ENCODE data around the gene TSSK1B. TPM values are rescaled to one million over a fixed set of nuclear protein-coding genes. Genes with fewer than 3 reads are reported as not detected.
"Not testable (repeated sequence)": the region's sequence is repeated elsewhere in the genome, so short reads cannot be mapped to it uniquely, and the experiment has no call there.

TSSK1B gene
- total and polyA plus RNA-seq, 3 experiments from 2014 or later = not detected

DNA sequence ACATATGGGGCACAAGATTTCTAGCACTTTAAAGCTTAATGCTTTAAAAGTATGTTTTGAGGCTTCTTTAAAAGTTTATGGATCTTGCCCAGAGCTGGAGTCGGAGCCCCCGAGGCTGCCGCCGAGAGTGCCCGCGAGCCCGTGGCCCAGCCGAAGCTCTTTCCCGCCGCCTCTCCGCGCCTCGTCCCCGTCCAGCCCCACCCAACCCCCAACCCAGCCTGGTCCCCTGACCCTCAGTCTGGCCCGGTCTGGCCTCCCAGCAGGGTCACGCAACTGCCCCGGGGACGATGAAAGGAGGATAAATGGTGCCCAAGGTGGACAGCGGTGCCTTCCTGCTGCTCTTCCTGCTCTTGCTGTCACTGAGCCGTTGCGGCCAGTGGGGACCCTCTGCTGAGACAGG lies 1.7 kb downstream of the TSSK1B start:
- CTCF ChIA-PET = no interaction called here
- H3K27me3 Mint-ChIP-seq = peaks cover 0 to 4% of the 10 kb centered on the region in 2 donors

DNA sequence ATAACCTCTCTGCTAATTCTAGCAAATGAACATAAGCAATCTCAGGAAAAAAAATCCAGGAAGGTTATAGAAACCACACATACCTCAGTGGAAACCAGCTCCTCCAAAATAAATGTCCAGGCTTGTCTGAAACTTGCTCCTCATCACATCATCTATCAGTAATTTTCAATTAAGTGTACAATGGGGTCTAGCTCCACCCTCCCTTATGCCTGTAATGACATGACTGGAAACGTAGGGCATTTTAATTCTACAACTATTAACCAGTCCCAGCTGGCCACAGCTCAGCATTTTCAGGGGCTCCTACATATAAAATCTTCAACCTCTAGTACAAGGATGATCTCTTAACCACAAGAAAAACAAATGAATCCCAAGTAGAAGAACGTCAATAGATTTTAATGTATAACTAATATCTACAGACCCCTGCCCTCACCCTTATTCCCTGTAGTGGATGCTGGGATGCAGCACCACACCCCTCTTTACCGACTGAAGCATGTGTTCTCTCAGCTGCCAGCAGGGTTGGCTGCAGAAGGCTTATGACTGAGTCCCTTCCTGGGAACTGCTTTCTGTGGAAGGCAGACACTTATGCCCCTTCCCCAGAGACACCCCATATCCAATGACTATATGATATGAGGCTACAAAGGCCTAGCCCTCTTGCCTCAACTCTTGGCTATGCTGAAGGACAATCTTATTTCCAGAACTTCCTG lies 6.8 kb downstream of the TSSK1B start:
- no peak overlapping the region for H3K4me3 Mint-ChIP-seq
- no peaks in the 10 kb centered on the region for H3K27me3 ChIP-seq (ENCODE audit: insufficient read depth, low read length, poor library complexity, severe bottlenecking)
- no peak overlapping the region for H3K27ac ChIP-seq (ENCODE audit: low read depth, low read length)
- CTCF ChIA-PET = no interaction called here
- no peak overlapping the region for H3K27ac Mint-ChIP-seq
- H3K27me3 Mint-ChIP-seq = no peaks in the 10 kb centered on the region
- no peak overlapping the region for H3K4me3 ChIP-seq (ENCODE audit: low read length)
- POLR2A ChIA-PET = no interaction called here
- H3K9me3 Mint-ChIP-seq = no peaks in the 10 kb centered on the region
- no peaks in the 10 kb centered on the region for H3K4me1 Mint-ChIP-seq
- DNase-seq = no peak
- no peaks in the 10 kb centered on the region for H3K36me3 Mint-ChIP-seq
- H3K36me3 ChIP-seq (ENCODE audit: insufficient read depth, low read length) = no peaks in the 10 kb centered on the region
- no peaks in the 10 kb centered on the region for H3K4me1 ChIP-seq (ENCODE audit: insufficient read depth, low read length)
- H3K9me3 ChIP-seq (ENCODE audit: low read length) = no peaks in the 10 kb centered on the region

More for the DNA sequence above, 1.7 kb downstream of the TSSK1B start:
- H3K27me3 ChIP-seq (ENCODE audit: insufficient read depth, low read length, poor library complexity, severe bottlenecking) = no peaks in the 10 kb centered on the region
- DNase-seq = no peak
- POLR2A ChIA-PET = no interaction called here
- no peaks in the 10 kb centered on the region for H3K36me3 Mint-ChIP-seq
- no peaks in the 10 kb centered on the region for H3K9me3 Mint-ChIP-seq
- H3K36me3 ChIP-seq (ENCODE audit: insufficient read depth, low read length) = no peaks in the 10 kb centered on the region
- no peaks in the 10 kb centered on the region for H3K9me3 ChIP-seq (ENCODE audit: low read length)
- H3K27ac Mint-ChIP-seq = no peak overlapping the region
- no peak overlapping the region for H3K27ac ChIP-seq (ENCODE audit: low read depth, low read length)
- H3K4me1 ChIP-seq (ENCODE audit: insufficient read depth, low read length) = no peaks in the 10 kb centered on the region
- H3K4me3 ChIP-seq (ENCODE audit: low read length) = no peak overlapping the region
- H3K4me3 Mint-ChIP-seq = no peak overlapping the region
- no peaks in the 10 kb centered on the region for H3K4me1 Mint-ChIP-seq

DNA sequence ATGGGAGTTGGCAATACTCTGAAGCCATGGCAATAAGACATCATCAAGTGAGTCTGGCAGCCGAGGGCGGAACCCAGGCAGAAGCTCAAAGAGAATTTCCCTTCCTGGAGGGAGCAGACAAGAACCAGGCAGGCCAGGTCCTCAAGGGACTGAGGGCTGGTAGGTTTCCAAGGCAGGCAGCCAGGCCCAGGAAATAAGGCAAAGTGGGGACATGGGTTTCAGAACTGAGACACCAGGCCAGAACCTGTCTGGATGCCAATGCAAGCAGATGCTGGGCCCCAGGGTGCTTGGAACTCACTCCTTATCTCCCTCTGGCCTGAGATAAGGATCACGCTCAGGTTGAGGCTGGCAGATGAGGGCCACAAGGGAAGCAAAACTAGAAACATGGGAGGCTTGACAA lies 8.9 kb downstream of the TSSK1B start:
- H3K4me1 Mint-ChIP-seq = no peaks in the 10 kb centered on the region
- H3K4me3 Mint-ChIP-seq = no peak overlapping the region
- CTCF ChIA-PET = no interaction called here
- Histone ChIP-seq H3K36me3 (ENCODE audit: insufficient read depth, low read length) (no peaks in the 10 kb centered on the region), H3K27ac (ENCODE audit: low read depth, low read length) (no peak overlapping the region), H3K27me3 (ENCODE audit: insufficient read depth, low read length, poor library complexity, severe bottlenecking) (no peaks in the 10 kb centered on the region), H3K4me1 (ENCODE audit: insufficient read depth, low read length) (no peaks in the 10 kb centered on the region), H3K9me3 (ENCODE audit: low read length) (no peaks in the 10 kb centered on the region), H3K4me3 (ENCODE audit: low read length) (no peak overlapping the region)
- POLR2A ChIA-PET = no interaction called here
- no peak overlapping the region for H3K27ac Mint-ChIP-seq
- no peaks in the 10 kb centered on the region for H3K9me3 Mint-ChIP-seq
- H3K27me3 Mint-ChIP-seq = peaks cover 4 to 10% of the 10 kb centered on the region in 2 donors
- DNase-seq = no peak
- H3K36me3 Mint-ChIP-seq = no peaks in the 10 kb centered on the region

DNA sequence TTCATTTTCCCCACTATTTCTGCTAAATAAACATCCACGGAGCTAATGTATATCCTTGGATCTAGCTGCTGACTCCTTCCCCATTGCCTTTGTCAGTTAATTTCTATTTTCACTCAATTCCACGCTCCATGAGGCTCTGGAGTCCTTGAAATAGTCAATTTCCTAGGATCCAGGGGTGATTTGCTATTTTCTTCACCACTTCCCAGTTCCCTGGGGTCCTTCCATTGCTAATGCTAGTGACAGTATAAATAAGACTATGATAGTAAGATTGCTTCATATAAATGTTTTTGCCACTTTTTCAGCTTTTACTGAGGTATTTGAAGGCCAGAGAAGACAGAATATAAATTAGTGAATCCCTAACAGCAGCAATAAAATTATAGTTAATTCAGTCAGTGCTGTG lies 13.1 kb downstream of the TSSK1B start:
- no peaks in the 10 kb centered on the region for H3K36me3 ChIP-seq (ENCODE audit: insufficient read depth, low read length)
- Mint-ChIP-seq H3K9me3 (no peaks in the 10 kb centered on the region), H3K36me3 (no peaks in the 10 kb centered on the region), H3K27ac (no peak overlapping the region), H3K4me3 (no peak overlapping the region), H3K4me1 (no peaks in the 10 kb centered on the region), H3K27me3 (peaks cover 4 to 16% of the 10 kb centered on the region in 2 donors)
- CTCF ChIA-PET = no interaction called here
- H3K27ac ChIP-seq (ENCODE audit: low read depth, low read length) = no peak overlapping the region
- H3K9me3 ChIP-seq (ENCODE audit: low read length) = no peaks in the 10 kb centered on the region
- POLR2A ChIA-PET = no interaction called here
- no peaks in the 10 kb centered on the region for H3K27me3 ChIP-seq (ENCODE audit: insufficient read depth, low read length, poor library complexity, severe bottlenecking)
- DNase-seq = no peak
- no peak overlapping the region for H3K4me3 ChIP-seq (ENCODE audit: low read length)
- no peaks in the 10 kb centered on the region for H3K4me1 ChIP-seq (ENCODE audit: insufficient read depth, low read length)

DNA sequence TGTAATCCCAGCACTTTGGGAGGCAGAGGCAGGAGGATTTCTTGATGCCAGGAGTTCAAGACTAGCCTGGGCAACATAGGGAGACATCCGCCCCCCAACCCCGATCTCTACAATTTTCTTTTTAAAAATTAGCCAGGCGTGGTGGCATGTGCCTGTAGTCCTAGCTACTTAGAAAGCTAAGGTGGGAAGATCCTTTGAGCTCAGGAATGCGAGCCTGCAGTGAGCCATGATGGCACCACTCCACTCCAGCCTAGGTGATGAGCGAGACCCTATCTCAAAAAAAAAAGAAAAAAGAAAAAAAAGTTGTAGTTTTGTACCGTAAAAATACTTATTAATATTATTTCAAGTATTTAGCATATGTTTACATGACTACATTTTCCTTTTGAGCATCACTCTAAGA lies 29.3 kb downstream of the TSSK1B start:
- H3K4me3 Mint-ChIP-seq = no peak overlapping the region
- Histone ChIP-seq H3K9me3 (ENCODE audit: low read length) (no peaks in the 10 kb centered on the region), H3K4me3 (ENCODE audit: low read length) (no peak overlapping the region), H3K27me3 (ENCODE audit: insufficient read depth, low read length, poor library complexity, severe bottlenecking) (no peaks in the 10 kb centered on the region), H3K4me1 (ENCODE audit: insufficient read depth, low read length) (no peaks in the 10 kb centered on the region), H3K36me3 (ENCODE audit: insufficient read depth, low read length) (no peaks in the 10 kb centered on the region), H3K27ac (ENCODE audit: low read depth, low read length) (no peak overlapping the region)
- peaks cover 0 to 4% of the 10 kb centered on the region in 2 donors for H3K27me3 Mint-ChIP-seq
- ChIA-PET CTCF (no interaction called here), POLR2A (no interaction called here)
- H3K4me1 Mint-ChIP-seq = no peaks in the 10 kb centered on the region
- no peak for DNase-seq
- no peaks in the 10 kb centered on the region for H3K36me3 Mint-ChIP-seq
- H3K9me3 Mint-ChIP-seq = peaks cover 0 to under 1% (median 0%) of the 10 kb centered on the region in 5 donors
- no peak overlapping the region for H3K27ac Mint-ChIP-seq

DNA sequence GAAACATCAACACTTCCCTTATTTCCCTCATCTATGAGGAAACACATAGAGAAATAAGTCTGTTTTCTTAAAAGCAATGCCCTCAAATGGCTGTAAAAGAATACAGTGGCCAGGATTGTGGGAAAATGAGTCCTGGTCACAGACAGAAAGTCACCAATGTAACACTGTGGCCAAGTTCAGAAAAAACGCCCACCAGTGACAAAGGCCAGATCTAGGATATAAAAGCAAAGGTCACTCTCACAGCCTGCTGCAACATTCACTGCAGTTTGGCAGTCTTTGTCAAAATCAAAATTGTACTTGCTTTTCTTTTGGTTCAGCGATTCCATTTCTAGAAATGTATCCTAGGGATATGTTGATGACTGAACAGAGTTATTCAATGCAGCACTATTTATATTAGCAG lies 30.5 kb downstream of the TSSK1B start:
- ChIA-PET POLR2A (no interaction called here), CTCF (no interaction called here)
- Mint-ChIP-seq H3K4me1 (no peaks in the 10 kb centered on the region), H3K27me3 (peaks cover 0 to 7% of the 10 kb centered on the region in 2 donors), H3K9me3 (no peaks in the 10 kb centered on the region), H3K36me3 (no peaks in the 10 kb centered on the region), H3K4me3 (no peak overlapping the region), H3K27ac (no peak overlapping the region)
- Histone ChIP-seq H3K9me3 (ENCODE audit: low read length) (no peaks in the 10 kb centered on the region), H3K36me3 (ENCODE audit: insufficient read depth, low read length) (no peaks in the 10 kb centered on the region), H3K4me1 (ENCODE audit: insufficient read depth, low read length) (no peaks in the 10 kb centered on the region), H3K27me3 (ENCODE audit: insufficient read depth, low read length, poor library complexity, severe bottlenecking) (no peaks in the 10 kb centered on the region), H3K27ac (ENCODE audit: low read depth, low read length) (no peak overlapping the region), H3K4me3 (ENCODE audit: low read length) (no peak overlapping the region)
- no peak for DNase-seq

DNA sequence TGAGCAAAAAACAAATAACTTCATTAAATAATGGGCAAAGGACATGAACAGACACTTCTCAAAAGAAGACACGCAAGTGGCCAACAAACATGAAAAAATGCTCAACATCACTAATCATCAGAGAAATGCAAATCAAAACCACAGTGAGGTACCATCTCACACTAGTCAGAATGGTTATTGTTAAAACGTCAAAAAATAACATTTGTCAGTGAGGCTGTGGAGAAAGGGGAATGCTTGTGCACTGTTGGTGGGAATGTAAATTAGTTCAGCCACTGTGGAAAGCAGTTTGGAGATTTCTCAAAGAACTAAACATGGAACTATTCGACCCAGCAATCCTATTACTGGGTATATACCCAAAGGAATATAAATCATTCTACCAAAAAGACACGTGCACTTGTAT lies 36.8 kb downstream of the TSSK1B start:
- H3K9me3 ChIP-seq (ENCODE audit: low read length); H3K27ac ChIP-seq (ENCODE audit: low read depth, low read length); H3K27me3 Mint-ChIP-seq; H3K36me3 ChIP-seq (ENCODE audit: insufficient read depth, low read length); H3K4me3 Mint-ChIP-seq; H3K4me3 ChIP-seq (ENCODE audit: low read length); H3K9me3 Mint-ChIP-seq; H3K36me3 Mint-ChIP-seq; H3K27me3 ChIP-seq (ENCODE audit: insufficient read depth, low read length, poor library complexity, severe bottlenecking); H3K4me1 ChIP-seq (ENCODE audit: insufficient read depth, low read length); H3K27ac Mint-ChIP-seq; POLR2A ChIA-PET; DNase-seq; H3K4me1 Mint-ChIP-seq: not testable (repeated sequence)
- CTCF ChIA-PET = interaction anchor here (1.5 kb wide), 1 partner anchor 18 kb away, joined by 5 read pairs; no protein-coding TSS in a partner anchor

DNA sequence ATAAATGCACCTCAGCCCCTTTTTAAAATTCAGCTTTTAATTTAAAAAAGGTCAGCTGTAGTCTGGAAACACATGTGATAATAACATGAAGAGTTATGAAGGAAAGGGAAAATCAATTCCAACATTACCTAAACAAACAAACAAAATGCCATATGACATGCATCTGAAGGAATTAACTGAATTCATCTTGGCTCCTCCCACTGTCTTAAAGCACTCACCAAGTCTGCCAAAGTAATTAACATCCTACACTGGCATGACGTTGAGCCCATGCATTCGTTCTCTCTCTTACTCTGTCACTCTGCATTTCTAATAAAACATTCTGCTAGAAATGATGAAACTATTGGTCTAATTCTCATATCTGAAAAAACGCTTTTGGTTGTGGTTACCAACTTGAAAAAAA lies 37.7 kb downstream of the TSSK1B start:
- CTCF ChIA-PET = interaction anchor here (1.5 kb wide), 1 partner anchor 18 kb away, joined by 5 read pairs; no protein-coding TSS in a partner anchor
- POLR2A ChIA-PET = no interaction called here
- H3K27ac Mint-ChIP-seq = no peak overlapping the region

More for the DNA sequence above, 37.7 kb downstream of the TSSK1B start:
- no peaks in the 10 kb centered on the region for H3K4me1 ChIP-seq (ENCODE audit: insufficient read depth, low read length)
- Mint-ChIP-seq H3K9me3 (no peaks in the 10 kb centered on the region), H3K4me1 (no peaks in the 10 kb centered on the region), H3K36me3 (no peaks in the 10 kb centered on the region), H3K27me3 (peaks cover 3 to 6% of the 10 kb centered on the region in 2 donors), H3K4me3 (no peak overlapping the region)
- no peak overlapping the region for H3K27ac ChIP-seq (ENCODE audit: low read depth, low read length)
- no peaks in the 10 kb centered on the region for H3K36me3 ChIP-seq (ENCODE audit: insufficient read depth, low read length)
- DNase-seq = no peak
- no peaks in the 10 kb centered on the region for H3K27me3 ChIP-seq (ENCODE audit: insufficient read depth, low read length, poor library complexity, severe bottlenecking)
- H3K9me3 ChIP-seq (ENCODE audit: low read length) = no peaks in the 10 kb centered on the region
- H3K4me3 ChIP-seq (ENCODE audit: low read length) = no peak overlapping the region

All from CD8-positive, alpha-beta memory T cell (primary cell).